Measurements from ENCODE around the gene CIZ1. TPM values are rescaled to one million over a fixed set of nuclear protein-coding genes. Genes with fewer than 3 reads are reported as not detected.

The CIZ1 gene, protein sequence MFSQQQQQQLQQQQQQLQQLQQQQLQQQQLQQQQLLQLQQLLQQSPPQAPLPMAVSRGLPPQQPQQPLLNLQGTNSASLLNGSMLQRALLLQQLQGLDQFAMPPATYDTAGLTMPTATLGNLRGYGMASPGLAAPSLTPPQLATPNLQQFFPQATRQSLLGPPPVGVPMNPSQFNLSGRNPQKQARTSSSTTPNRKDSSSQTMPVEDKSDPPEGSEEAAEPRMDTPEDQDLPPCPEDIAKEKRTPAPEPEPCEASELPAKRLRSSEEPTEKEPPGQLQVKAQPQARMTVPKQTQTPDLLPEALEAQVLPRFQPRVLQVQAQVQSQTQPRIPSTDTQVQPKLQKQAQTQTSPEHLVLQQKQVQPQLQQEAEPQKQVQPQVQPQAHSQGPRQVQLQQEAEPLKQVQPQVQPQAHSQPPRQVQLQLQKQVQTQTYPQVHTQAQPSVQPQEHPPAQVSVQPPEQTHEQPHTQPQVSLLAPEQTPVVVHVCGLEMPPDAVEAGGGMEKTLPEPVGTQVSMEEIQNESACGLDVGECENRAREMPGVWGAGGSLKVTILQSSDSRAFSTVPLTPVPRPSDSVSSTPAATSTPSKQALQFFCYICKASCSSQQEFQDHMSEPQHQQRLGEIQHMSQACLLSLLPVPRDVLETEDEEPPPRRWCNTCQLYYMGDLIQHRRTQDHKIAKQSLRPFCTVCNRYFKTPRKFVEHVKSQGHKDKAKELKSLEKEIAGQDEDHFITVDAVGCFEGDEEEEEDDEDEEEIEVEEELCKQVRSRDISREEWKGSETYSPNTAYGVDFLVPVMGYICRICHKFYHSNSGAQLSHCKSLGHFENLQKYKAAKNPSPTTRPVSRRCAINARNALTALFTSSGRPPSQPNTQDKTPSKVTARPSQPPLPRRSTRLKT
- 39.1 and 48.5 TPM in 2 replicates for total RNA-seq (2014; rRNA removed; shearing (Covaris generic))
- polyA plus RNA-seq (2016; fragmentation: Nextera tagmentation; extraction: Ambion mirVana), result 73.1 and 74.7 TPM in 2 replicates

DNA sequence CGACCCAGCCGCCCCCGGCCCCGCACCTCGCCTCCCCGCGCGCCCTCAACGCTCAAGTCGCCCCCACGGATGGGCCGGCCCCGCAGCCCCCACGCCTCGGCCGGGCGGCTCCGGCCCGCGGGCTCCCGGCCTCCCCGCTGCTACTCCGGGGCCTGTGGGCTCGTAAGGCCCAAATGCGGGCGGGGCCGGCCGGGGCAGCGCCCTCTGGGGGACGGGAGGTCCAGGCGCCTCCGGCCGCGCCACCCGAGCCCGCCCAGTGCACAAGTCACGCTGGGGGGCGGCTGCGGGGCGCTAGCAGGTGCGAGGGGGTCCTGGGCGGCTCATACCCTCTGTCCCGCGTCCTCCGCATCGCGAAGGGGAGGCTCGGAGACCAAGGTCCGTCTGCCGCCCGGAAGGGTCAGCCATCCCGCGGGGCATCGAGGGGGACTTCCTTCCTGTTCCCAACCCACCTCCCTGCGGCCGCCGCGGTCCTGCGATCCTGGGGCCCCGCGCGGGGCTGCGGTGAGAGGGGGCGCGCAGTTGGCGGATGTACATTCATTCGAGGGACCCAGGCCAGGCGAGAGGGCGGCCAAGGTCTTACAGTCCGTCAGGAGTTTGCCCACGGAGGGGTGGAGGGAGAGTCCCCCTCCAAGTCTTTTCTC is at the start of gene CIZ1:
TSS of gene CIZ1 (minus strand) at position 167 of the 641 bp plus-strand sequence. CDS start 715 bp downstream, outside the sequence.
- Histone ChIP-seq H3K9me3 (ENCODE audit: low read depth) (no peaks in the 10 kb centered on the region), H3F3A (ENCODE audit: insufficient read depth) (peaks cover 9% of the 10 kb centered on the region; the same call in 1 of the 2 replicates), H3K4me1 (ENCODE audit: insufficient read depth) (peaks cover 8% of the 10 kb centered on the region), H3K36me3 (ENCODE audit: low read depth) (peaks cover 5% of the 10 kb centered on the region; the same call in 1 of the 2 replicates), H4K20me1 (ENCODE audit: insufficient read depth) (no peaks in the 10 kb centered on the region), H3K79me2 (ENCODE audit: insufficient read depth) (peaks cover 40% of the 10 kb centered on the region), H3K27ac (peak within 1 kb of the TSS; percentile 67), H3K9ac (peak within 1 kb of the TSS; percentile 98), H3K4me3 (peak within 1 kb of the TSS; percentile 82), H3K4me2 (ENCODE audit: unreplicated experiment) (peak within 1 kb of the TSS; percentile 89), H3K27me3 (replicated peaks; ENCODE audit: insufficient read depth) (no peaks in the 10 kb centered on the region), H2AFZ (peak within 1 kb of the TSS; percentile 90), H3K9me2 (ENCODE audit: insufficient read depth) (no peaks in the 10 kb centered on the region)
- peak; percentile 90 for DNase-seq
- WGBS, 2 experiments (ENCODE audit: low coverage in 1 of 2, low lambda C conversion rate in 2 of 2, missing lambda C conversion rate in 2 of 2), result 0 to 1% methylated on average over 29 to 52 of the region's 71 CpGs
- in situ Hi-C loops (cut with MboI), result no loop called here
- TF ChIP-seq EZH2phosphoT487 (IDR thresholded peaks at IDR 0.05; ENCODE audit: insufficient read depth, low read depth) (no peak), EZH2 (IDR thresholded peaks at IDR 0.05; ENCODE audit: insufficient read depth, poor library complexity, severe bottlenecking) (no peak)

GRCh38 chr9:128233817-128234406 is 42.5 kb upstream of the CIZ1 start:
- Histone ChIP-seq H3K27me3 (replicated peaks; ENCODE audit: insufficient read depth) (no peaks in the 10 kb centered on the region), H3K9me2 (ENCODE audit: insufficient read depth) (no peaks in the 10 kb centered on the region), H3K9me3 (ENCODE audit: low read depth) (no peaks in the 10 kb centered on the region), H3K27ac (no peak overlapping the region), H3K4me1 (ENCODE audit: insufficient read depth) (no peaks in the 10 kb centered on the region), H3K79me2 (ENCODE audit: insufficient read depth) (no peaks in the 10 kb centered on the region), H3K9ac (no peak overlapping the region), H3F3A (ENCODE audit: insufficient read depth) (no peaks in the 10 kb centered on the region), H3K4me2 (ENCODE audit: unreplicated experiment) (no peak overlapping the region), H3K4me3 (no peak overlapping the region), H3K36me3 (ENCODE audit: low read depth) (no peaks in the 10 kb centered on the region), H2AFZ (no peak overlapping the region), H4K20me1 (ENCODE audit: insufficient read depth) (no peaks in the 10 kb centered on the region)
- in situ Hi-C loops (cut with MboI), result no loop called here
- TF ChIP-seq EZH2phosphoT487 (IDR thresholded peaks at IDR 0.05; ENCODE audit: insufficient read depth, low read depth) (no peak), EZH2 (IDR thresholded peaks at IDR 0.05; ENCODE audit: insufficient read depth, poor library complexity, severe bottlenecking) (no peak)
- WGBS, 2 experiments (ENCODE audit: low coverage in 1 of 2, low lambda C conversion rate in 2 of 2, missing lambda C conversion rate in 2 of 2), result 85 to 87% methylated on average over 28 of the region's 28 CpGs
- DNase-seq, result no peak

- Histone ChIP-seq H3K9me2 (ENCODE audit: insufficient read depth) (no peaks in the 10 kb centered on the region), H3K4me2 (ENCODE audit: unreplicated experiment) (no peak overlapping the region), H3K9me3 (ENCODE audit: low read depth) (no peaks in the 10 kb centered on the region), H3K9ac (no peak overlapping the region), H3K27ac (no peak overlapping the region), H3K4me1 (ENCODE audit: insufficient read depth) (no peaks in the 10 kb centered on the region), H3F3A (ENCODE audit: insufficient read depth) (no peaks in the 10 kb centered on the region), H3K4me3 (no peak overlapping the region), H4K20me1 (ENCODE audit: insufficient read depth) (no peaks in the 10 kb centered on the region), H2AFZ (no peak overlapping the region), H3K36me3 (ENCODE audit: low read depth) (no peaks in the 10 kb centered on the region), H3K79me2 (ENCODE audit: insufficient read depth) (no peaks in the 10 kb centered on the region), H3K27me3 (replicated peaks; ENCODE audit: insufficient read depth) (no peaks in the 10 kb centered on the region)
- no peak for DNase-seq
- in situ Hi-C loops (cut with MboI), result no loop called here
- TF ChIP-seq EZH2phosphoT487 (IDR thresholded peaks at IDR 0.05; ENCODE audit: insufficient read depth, low read depth) (no peak), EZH2 (IDR thresholded peaks at IDR 0.05; ENCODE audit: insufficient read depth, poor library complexity, severe bottlenecking) (no peak)
- 62 to 68% methylated on average over 18 to 22 of the region's 22 CpGs for WGBS, 2 experiments (ENCODE audit: low coverage in 1 of 2, low lambda C conversion rate in 2 of 2, missing lambda C conversion rate in 2 of 2)
Measured at GRCh38 chr9:128232528-128233428, 41.4 kb upstream of the CIZ1 start.
